D341Med (cell line): Measurements from ENCODE around the gene WWC2.
"Not testable (repeated sequence)": the region's sequence is repeated elsewhere in the genome, so short reads cannot be mapped to it uniquely, and the experiment has no call there.

Source experiments
- DNase-seq: peaks from one replicate; pipeline ENCODE4 v3.0.0; 2012; ENCODE audit warnings: low spot score

Gene WWC2

GRCh38 chr4:183299464-183299863 lies 200.4 kb downstream of the WWC2 start:
- no peak for DNase-seq

GRCh38 chr4:183300070-183300469 lies 201.0 kb downstream of the WWC2 start:
- DNase-seq, result no peak

GRCh38 chr4:183300655-183301054 lies 201.6 kb downstream of the WWC2 start:
- no peak for DNase-seq

GRCh38 chr4:183303301-183303700 lies 204.2 kb downstream of the WWC2 start:
- DNase-seq, result no peak

- no peak for DNase-seq
These were observed 205.0 kb downstream of the WWC2 start for GRCh38 chr4:183304067-183304466.

DNA sequence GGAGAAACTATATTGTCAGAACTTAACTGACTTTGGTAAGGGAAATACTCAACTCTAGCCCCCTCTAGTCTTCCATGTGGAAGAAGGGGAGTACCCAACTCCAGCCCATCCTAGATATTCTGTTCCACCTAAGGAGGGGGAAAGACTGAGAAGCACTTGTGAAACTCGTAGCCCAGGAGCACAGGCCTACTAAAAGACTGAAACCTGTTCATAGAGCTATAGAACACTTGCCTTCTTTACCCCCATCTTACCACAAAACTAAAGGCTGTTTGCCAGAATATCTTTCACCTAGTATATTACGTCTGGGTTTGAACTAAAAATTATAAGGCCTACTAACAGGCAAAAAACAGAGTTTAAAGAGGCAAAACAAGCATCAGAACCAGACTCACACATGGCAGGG lies 205.5 kb downstream of the WWC2 start:
- no peak for DNase-seq

DNA sequence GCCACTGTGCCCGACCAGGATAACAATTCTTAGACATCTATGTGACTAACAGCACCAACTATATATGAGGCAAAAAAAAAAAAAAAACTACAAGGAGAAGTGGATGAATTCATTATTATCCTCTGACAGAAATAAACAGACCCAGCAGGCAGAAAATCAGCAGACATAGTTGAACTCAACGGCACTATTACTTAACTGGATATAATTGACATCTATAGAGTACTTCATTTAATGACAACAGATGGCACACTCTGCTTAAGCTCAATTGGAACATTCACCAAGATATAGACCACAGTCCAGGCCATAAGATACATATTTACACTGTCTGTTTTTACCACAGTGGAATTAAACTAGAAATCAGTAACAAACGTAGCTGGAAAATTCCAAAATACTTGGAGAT lies 207.8 kb downstream of the WWC2 start:
- no peak for DNase-seq

DNA sequence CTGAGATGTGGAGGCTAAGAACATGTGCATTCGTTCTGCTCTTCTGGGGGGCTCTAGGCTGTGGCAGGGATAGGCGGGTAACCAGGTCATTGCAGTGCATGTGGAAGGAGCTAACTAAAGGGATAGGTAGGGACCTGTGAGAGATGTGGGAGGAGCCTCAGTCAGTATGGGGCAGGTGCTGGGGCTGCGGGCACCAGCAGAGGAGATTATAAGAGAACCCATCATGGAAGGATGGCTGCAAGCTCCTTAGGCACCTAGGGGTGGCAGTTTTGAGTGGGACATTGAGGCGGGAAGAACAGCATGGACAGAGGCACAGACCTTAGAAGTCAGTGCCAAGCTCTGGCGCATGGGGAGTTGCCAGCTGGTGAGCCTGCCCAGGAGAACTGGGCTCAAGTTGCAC lies 213.8 kb downstream of the WWC2 start:
- DNase-seq, result no peak

DNA sequence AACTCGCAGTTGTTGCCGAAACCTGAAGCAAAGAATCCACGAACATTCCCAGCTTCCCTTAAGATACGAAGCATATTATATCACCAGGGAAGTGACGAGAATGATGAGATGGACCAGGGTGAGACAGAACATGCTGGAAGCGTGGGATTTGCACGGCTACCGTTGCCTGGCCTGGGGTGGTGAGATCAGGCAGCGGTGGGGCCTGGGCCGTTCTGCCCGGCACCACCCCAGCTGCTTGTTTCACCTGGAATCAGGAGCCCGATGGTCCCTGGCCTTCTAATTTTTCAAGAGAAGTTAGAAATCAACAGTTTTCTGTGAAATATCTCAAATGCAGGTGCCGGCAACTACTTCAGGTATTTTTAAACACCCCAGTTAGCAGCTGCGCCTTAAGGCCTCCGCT lies 215.3 kb downstream of the WWC2 start:
- DNase-seq, result no peak

DNA sequence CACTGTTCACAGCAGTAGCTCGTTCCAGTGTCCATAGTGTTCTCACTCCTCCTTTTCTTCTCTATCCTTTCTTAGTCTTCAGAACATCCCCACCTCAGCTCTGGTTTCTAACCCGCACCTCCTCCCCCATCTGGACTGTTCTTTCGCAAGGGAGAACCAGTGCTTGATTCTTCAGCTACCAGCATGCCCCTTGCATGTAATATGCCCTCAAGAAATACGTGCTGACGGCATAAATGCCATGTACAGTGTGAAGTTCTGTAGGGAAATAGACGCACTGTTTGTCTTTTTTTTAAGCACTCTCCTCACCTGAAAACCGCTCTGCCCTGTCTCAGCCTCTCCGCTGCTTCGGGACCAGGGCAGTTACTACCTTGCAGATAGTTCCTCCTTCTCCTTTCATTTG lies 215.7 kb downstream of the WWC2 start:
- no peak for DNase-seq

DNA sequence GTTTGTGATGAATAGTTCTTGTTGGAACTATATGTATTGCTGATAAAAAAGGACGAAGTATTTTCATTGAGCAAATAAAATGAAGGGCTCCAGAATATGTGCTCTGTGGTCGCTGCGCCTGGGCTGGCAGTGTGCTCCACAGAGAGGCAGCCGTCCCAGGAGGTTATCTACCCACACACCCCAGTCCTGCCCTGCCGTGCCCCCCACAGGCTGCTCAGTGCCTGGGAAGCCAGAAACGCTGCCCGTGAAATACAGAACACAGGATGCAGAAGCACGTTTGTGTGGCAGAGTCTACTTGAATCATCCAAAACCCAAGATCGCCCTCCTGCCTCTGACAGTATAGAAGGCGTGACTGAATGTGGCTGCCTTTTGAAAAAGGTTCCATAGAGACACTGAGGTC lies 219.6 kb downstream of the WWC2 start:
- DNase-seq, result no peak

DNA sequence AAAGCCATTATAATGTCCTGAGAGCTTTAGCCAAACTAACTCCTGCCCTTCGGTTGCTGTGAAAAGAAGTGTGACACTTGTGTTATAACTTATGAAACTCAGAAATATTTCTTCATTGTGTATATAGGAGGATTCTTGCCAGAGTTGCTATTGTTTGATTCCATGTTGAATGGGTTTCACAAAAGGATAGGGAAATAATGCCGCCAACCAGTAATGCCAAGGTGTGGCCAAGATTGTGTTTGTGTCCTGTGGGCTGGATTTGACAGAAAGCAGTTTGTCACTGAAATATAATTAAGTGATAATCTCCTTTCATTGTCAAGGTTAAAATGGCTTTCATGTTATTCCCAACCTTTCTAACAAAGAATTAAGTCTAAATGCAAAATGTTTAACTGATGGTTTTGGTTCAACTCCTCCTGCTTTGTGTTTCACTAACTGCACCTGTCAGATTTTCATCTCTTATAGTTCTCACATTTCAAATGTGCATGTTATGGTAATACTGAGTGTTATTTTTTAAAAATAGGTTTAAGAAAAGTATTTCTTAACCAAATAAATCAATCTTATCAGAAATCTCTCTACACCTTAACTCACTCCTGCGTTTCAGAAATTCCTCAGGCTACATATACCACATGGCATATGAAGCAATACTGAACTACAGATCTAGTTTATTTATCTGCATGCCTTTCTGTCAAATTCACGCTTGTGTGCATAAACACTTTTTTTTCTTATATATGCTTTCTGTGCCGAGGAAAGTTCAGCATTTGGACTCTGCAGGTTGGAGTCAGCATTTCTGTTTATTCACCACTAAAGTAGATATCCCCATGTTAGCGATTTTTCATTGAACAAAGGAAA lies 221.4 kb downstream of the WWC2 start, which contains the start of gene CLDN22:
Gene CLDN22, minus strand, starts transcription at position 66 of the 849 bp plus-strand sequence. Its CDS starts 58 bp downstream, at position 8.
- DNase-seq, result no peak

DNA sequence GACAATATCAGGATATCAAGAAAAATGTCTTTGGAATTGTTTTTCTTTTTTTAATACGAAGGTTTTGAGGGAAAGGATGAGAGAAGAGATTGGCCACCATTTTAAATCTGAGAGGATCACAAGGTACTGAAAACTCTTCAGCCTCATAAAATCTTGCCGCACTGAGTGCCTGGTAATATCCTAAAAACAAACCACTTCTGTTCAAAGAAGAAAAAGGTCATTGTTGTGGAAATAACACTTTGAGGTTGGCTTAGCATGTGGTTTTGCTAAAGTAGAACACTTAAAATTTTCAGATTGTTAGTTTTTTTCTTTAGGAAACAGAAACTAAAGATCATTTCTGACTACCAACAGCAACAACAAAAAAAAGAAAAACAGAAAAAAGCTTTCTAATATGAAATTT lies 222.0 kb downstream of the WWC2 start:
- no peak for DNase-seq

DNA sequence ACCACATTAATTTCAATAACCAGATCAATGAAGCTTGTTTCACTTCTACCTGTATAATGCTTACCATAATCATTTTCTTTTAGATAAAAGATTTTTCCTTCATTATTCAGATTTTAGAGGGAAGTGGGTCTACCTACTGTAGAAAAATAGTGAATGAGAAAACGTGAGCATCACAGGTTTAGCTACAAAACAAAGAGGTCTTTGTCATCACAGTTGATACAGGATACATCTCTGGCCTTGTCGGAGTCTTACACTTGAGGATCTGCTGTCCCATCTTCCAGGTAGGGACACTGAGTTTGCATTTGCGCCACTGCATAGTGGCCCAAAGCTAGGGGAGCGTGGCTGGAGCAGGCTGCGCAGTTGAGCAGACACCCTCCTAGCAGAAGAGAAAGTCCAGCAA lies 222.5 kb downstream of the WWC2 start:
- DNase-seq, result no peak

- DNase-seq, result no peak
These were observed 223.3 kb downstream of the WWC2 start, which contains the start of gene CLDN24 for GRCh38 chr4:183322326-183322725. Gene CLDN24, minus strand, starts transcription at chr4:183322426. Its CDS starts 0 bp downstream, at chr4:183322426.

- DNase-seq, result no peak
These were observed 224.2 kb downstream of the WWC2 start for GRCh38 chr4:183323295-183323694.

DNA sequence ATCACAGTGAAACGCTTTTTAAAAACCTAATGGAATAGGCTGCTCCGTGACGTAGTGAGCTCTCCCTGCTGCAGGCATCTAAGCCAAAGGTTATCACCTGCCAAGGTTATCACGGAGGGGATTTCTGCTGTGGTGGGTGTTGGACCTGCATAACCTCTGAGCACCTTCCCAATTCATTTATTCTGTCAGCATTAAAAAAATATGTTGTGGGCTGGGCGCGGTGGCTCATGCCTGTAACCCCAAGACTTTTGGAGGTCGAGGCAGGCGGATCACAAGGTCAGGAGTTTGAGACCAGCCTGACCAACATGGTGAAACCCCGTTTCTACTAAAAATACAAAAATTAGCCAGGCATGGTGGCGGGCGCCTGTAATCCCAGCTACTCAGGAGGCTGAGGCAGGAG lies 225.0 kb downstream of the WWC2 start:
- DNase-seq, result not testable (repeated sequence)

DNA sequence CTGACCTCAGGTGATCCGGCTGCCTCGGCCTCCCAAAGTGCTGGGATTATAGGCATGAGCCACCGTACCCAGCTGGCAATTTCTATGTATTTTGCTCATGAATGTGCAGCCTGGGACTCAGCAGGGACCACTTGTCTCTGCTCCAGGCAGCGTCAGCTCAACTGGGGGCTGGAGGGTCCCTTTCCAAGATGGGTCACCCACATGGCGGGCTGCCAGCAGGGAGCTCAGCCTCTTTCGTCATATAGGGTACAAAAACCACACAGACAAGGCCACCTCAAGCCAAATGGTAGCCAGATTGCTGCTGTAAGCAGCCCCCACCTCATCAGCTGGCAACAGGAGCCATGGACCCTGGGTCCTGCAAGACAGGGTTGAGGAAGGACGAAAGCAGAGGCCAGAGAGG lies 225.6 kb downstream of the WWC2 start:
- no peak for DNase-seq

DNA sequence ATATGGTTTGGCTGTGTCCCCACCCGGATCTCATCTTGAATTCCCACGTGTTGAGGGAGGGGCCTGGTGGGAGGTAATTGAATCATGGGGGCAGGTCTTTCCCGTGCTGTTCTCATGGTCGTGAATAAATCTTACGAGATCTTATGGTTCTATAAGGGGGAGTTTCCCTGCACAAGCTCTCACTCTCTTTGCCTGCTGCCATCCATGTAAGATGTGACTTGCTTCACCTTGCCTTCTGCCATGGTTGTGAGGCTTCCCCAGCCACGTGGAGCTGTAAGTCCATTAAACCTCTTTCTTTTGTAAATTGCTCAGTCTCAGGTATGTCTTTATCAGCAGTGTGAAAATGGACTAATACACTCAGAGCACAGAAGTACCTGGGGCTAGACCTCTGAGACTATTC lies 227.3 kb downstream of the WWC2 start:
- DNase-seq, result not testable (repeated sequence)

DNA sequence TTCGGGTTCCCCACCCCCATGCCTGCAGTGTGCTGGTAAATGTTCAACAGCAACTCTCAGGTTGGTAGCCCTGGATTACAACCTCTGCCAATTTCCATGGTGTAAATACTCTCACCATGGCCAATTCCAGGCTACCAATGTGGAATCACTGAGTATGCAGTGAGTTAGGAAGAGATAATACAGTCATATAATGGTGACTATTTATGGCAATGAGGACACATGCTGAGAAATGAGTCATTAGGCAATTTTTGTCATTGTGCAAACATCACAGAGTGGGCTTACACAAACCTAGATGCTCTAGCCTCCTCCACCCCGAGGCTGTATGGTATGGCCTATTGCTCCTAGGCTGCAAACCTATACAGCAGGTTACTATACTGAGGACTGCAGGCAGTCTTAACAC lies 227.8 kb downstream of the WWC2 start:
- no peak for DNase-seq

DNA sequence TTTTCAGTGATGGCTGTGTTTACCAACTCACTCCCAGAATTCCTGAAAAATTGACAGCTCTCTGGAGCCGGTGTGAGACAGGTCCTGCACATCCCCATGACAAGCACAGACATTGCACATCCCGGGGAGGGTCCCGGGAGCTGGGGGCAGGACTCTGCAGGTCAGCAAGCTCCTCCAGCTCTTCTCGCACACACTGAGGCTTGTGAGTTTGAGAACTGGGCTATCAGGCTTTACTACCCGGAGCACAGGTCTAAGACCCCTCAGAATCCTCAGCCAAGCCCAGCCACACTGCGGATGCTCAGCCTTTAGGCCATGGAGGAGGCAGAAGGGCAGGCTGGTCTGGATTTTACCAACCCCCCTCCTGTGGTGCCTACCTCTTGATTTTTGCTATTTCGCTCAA lies 228.8 kb downstream of the WWC2 start:
- DNase-seq, result no peak

DNA sequence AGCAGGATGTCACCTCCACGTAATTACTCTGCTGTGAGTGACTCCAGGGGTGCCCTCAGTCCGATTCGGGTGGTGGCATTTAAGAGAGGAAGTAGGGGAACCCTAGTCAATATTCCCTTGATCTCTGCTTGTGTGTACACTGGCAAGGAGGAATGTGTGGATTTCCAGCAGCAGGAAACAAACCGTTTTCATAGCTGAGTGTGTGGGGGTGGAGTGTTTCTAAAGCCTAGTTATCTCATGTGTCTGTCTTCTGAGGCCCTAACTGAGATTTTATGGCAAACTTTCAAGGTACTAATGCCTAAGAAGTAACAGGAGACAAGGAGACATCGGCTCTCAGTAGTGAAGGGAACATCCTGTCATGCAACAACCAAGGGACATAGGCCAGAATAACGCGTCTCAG lies 229.8 kb downstream of the WWC2 start:
- no peak for DNase-seq

DNA sequence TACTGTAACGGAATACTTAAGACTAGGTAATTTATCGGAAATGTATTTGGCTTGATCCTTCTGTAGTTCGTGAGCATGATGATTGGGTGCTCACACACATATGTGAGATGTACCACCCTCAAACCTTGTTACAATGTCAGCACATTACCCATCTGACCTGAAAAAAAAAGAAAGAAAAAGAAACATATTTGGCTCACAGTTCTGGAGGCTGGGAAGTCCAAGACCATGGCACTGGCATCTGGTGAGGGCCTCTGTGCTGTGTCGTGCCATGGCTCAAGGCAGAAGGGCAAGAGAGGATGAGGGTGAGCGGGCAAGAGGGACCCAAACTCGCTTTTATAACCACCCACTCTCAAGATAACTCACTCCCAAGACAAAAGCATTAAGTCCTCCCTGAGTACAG lies 230.2 kb downstream of the WWC2 start:
- no peak for DNase-seq
